ENCODE measurements around the gene MOCS2. TPM values are rescaled to one million over a fixed set of nuclear protein-coding genes. Genes with fewer than 3 reads are reported as not detected.
"Not testable (repeated sequence)": the region's sequence is repeated elsewhere in the genome, so short reads cannot be mapped to it uniquely, and the experiment has no call there.

Gene MOCS2
- 107 and 122 TPM in 2 replicates for total RNA-seq
- 76.2 TPM for polyA plus RNA-seq (2012)

- DNase-seq (ENCODE audit: low read depth) = peak; percentile 91
Observed at GRCh38 chr5:53109443-53110127, at the start of gene MOCS2. Gene MOCS2, minus strand, starts transcription at chr5:53109757. Its CDS starts 2,583 bp downstream, at chr5:53107174.

GRCh38 chr5:53151713-53152458 is 42.3 kb upstream of the MOCS2 start:
- DNase-seq (ENCODE audit: low read depth) = peak; percentile 84

GRCh38 chr5:53133020-53133419 is 23.5 kb upstream of the MOCS2 start:
- no peak for DNase-seq (ENCODE audit: low read depth)

- no peak for DNase-seq (ENCODE audit: low read depth)
Observed at GRCh38 chr5:53130266-53130665, 20.7 kb upstream of the MOCS2 start.

- no peak for DNase-seq (ENCODE audit: low read depth)
Observed at GRCh38 chr5:53128481-53128880, 18.9 kb upstream of the MOCS2 start.

GRCh38 chr5:53127107-53127506 is 17.6 kb upstream of the MOCS2 start:
- no peak for DNase-seq (ENCODE audit: low read depth)

GRCh38 chr5:53126521-53126920 is 17.0 kb upstream of the MOCS2 start:
- no peak for DNase-seq (ENCODE audit: low read depth)

GRCh38 chr5:53123702-53124101 is 14.1 kb upstream of the MOCS2 start:
- peak; percentile 26 for DNase-seq (ENCODE audit: low read depth)

GRCh38 chr5:53120165-53120564 is 10.6 kb upstream of the MOCS2 start:
- no peak for DNase-seq (ENCODE audit: low read depth)

- DNase-seq (ENCODE audit: low read depth) = no peak
Observed at GRCh38 chr5:53118879-53119278, 9.3 kb upstream of the MOCS2 start.

- DNase-seq (ENCODE audit: low read depth) = no peak
Observed at GRCh38 chr5:53116597-53116996, 7.0 kb upstream of the MOCS2 start.

GRCh38 chr5:53114988-53115387 is 5.4 kb upstream of the MOCS2 start:
- DNase-seq (ENCODE audit: low read depth) = no peak

GRCh38 chr5:53113947-53114346 is 4.4 kb upstream of the MOCS2 start:
- no peak for DNase-seq (ENCODE audit: low read depth)

GRCh38 chr5:53112909-53113308 is 3.4 kb upstream of the MOCS2 start:
- no peak for DNase-seq (ENCODE audit: low read depth)

- not testable (repeated sequence) for DNase-seq (ENCODE audit: low read depth)
Observed at GRCh38 chr5:53112307-53112706, 2.8 kb upstream of the MOCS2 start.

- no peak for DNase-seq (ENCODE audit: low read depth)
Observed at GRCh38 chr5:53111139-53111538, 1.6 kb upstream of the MOCS2 start.

- DNase-seq (ENCODE audit: low read depth) = no peak
Observed at GRCh38 chr5:53110156-53110555, 599 bp upstream of the MOCS2 start.

- DNase-seq (ENCODE audit: low read depth) = peak; percentile 6
Observed at GRCh38 chr5:53109056-53109442, 508 bp downstream of the MOCS2 start.

GRCh38 chr5:53105611-53106300 is 3.8 kb downstream of the MOCS2 start:
- DNase-seq (ENCODE audit: low read depth) = peak; percentile 47

GRCh38 chr5:53100606-53101005 is 9.0 kb downstream of the MOCS2 start:
- no peak for DNase-seq (ENCODE audit: low read depth)

- DNase-seq (ENCODE audit: low read depth) = no peak
Observed at GRCh38 chr5:53099546-53099945, 10.0 kb downstream of the MOCS2 start.

GRCh38 chr5:53095931-53096525 is 13.5 kb downstream of the MOCS2 start:
- DNase-seq (ENCODE audit: low read depth) = peak; percentile 78
